GM21825 (cell line): ENCODE measurements around the gene KLHL24.
"Not testable (repeated sequence)": the region's sequence is repeated elsewhere in the genome, so short reads cannot be mapped to it uniquely, and the experiment has no call there.

Experiments used
- ATAC-seq: cut with Tn5 transposase; IDR thresholded peaks from one replicate; pipeline ENCODE4 v1.9.1; 2021; ENCODE audit warnings: mild to moderate bottlenecking, moderate library complexity; ENCODE audit not compliant: unreplicated experiment

The KLHL24 gene

GRCh38 chr3:183634707-183635106 is 716 bp upstream of the KLHL24 start:
- no peak for ATAC-seq

DNA sequence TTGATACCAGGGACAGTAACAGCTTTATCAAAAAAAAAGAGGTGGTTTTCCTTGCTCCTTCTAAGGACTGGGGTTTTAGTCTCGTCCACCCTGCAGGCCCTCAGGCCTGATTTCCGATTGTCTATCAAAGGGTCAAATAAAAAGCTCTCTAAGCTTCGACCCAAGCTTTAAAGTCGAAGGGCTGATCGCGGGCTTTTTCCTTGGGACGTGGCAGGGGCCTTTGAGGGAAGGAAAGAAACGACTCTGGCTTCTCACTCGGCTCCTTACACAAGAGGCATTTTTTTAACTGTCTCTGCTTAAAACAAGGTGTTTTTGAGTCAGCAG is 354 bp upstream of the KLHL24 start:
- no peak for ATAC-seq

GRCh38 chr3:183636221-183637105 is 1.0 kb downstream of the KLHL24 start:
- ATAC-seq = peak; percentile 83

DNA sequence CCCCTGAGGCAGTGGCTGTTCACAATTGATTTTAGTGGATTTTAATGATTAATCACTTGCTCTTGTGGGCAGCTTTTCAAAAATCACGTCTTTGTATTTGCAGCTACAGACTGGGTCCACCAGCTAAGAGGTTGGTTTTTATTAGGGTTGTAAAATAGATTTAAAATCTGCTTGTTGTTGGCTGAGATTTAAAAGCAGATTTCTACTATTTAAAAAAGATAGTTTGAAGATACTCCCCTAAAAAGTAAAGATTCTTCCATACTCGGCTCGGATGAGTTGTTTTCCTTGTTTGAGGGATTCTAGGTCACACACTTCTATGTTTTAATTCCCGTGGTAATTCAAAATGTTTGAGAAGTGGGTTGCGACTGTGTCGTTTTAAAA is 1.7 kb downstream of the KLHL24 start:
- no peak for ATAC-seq

DNA sequence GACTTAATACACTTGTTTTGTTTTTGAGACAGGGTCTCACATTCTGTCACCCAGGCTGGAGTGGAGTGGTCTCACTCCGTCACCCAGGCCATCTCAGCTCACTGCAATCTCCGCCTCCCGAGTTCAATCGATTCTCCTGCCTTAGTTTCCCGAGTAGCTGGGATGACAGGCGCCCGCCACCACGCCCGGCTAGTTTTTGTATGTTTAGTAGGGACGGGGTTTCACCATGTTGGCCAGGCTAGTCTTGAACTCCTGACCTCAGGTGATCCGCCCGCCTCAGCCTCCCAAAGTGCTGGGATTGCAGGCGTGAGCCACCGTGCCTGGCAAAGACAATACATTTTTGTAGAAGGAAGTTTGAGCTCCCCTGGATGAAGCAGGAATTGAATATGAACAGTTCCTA is 2.2 kb downstream of the KLHL24 start:
- ATAC-seq = not testable (repeated sequence)

- ATAC-seq = no peak
Measured at GRCh38 chr3:183638101-183638852, 2.9 kb downstream of the KLHL24 start.

- ATAC-seq = not testable (repeated sequence)
Measured at GRCh38 chr3:183640635-183641034, 5.2 kb downstream of the KLHL24 start.

DNA sequence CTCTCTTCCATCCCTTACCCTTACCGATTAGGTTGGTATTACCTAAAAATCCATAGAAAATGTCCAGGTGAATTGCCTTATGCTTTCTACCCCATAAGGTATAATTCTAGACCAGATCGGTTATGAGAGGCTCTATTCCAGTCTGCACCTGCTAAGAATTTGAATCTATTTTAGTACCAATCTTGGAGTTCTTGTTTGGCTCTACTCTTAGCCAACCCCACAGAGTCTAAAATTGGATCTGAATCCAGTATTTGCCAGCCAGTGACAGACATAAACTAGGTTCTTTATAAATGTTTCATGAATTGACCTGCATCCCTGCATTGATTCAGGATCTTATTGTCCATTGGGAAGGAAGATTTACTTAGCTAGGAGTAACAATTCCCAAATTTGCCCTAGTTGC is 6.5 kb downstream of the KLHL24 start:
- ATAC-seq = no peak

GRCh38 chr3:183644244-183644643 is 8.8 kb downstream of the KLHL24 start:
- no peak for ATAC-seq

- no peak for ATAC-seq
Measured at GRCh38 chr3:183645254-183645653, 9.8 kb downstream of the KLHL24 start.

DNA sequence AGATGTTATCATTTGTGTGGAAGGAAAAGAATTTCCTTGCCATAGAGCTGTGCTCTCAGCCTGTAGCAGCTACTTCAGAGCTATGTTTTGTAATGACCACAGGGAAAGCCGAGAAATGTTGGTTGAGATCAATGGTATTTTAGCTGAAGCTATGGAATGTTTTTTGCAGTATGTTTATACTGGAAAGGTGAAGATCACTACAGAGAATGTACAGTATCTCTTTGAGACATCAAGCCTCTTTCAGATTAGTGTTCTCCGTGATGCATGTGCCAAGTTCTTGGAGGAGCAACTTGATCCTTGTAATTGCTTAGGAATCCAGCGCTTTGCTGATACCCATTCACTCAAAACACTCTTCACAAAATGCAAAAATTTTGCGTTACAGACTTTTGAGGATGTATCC is 15.1 kb downstream of the KLHL24 start:
- no peak for ATAC-seq

DNA sequence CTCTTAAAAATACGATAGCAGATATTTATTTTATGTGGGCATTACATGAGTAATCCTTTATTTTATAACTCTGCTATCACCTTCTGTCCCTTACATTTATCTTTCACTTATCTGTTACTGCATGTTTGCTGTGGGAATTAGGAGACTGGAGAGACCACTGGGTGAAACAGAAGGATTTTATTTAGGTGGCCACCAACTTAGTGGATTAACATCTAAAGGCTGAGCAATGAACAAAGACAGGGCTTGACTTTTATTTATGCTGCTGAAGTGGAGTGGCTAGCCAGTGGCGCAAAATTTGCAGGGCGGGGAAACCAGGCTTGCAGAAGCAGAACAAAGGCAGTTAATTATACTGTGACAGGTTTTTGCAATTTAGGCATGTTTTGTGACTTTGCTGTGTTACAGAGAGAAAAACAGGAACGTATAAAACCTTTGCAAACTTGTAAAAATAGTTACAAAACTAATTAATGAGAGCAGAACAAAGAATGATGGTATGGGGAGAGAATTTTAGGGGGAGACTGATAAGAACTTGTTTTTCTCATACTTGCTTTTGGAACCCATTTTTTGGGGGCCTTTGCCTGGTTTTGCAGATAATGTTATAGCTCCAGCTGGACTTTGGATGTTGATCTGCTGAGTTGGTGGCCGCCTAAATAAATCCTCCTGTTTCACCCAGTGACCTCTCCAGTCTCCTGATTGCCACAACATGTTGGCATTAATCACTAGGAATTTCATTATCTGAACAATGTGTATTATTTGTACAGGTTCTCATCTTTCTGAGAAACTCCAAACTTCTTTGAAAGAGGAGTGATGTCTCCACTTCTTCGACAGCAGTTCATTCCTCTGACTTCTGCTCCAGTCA is 18.0 kb downstream of the KLHL24 start:
- ATAC-seq = no peak

DNA sequence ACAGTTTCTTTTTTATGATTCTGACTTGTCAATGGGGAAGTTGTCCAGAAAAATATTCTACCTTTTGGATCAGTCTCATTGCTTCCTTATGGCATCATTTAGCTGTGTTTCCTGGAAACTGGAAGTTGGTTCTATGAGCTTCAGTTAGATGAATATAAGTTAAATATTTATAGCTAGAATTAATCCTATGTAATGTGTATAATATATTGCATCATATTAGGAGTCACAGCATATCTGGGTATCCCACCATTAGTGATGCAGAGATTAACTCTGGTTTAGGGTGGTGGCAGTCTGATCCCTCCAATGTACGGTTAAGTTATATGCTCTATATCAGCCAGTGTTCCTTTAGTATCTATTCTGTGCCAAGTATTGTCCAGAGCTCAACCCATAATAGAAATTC is 19.3 kb downstream of the KLHL24 start:
- ATAC-seq = no peak

GRCh38 chr3:183662099-183662498 is 26.7 kb downstream of the KLHL24 start:
- no peak for ATAC-seq

DNA sequence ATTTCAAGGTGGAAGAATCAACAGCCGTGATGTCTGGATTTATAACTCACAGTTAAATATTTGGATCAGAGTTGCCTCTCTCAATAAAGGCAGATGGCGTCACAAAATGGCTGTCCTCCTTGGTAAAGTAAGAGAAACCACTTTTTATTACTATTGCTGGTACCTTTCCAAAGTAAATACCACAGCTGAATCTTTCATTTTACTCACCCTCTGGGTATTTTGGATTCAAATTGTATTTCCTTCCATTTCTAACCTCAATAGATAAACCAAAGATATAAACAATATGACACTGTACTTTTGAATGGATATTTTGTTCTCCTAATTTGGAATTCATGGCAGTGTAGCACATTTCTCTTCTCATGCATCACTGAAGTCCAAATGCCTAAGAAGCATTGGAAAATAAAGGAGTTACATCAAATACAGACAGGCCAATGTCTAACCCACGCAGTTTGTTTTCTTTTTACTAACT is 29.5 kb downstream of the KLHL24 start:
- ATAC-seq = no peak

DNA sequence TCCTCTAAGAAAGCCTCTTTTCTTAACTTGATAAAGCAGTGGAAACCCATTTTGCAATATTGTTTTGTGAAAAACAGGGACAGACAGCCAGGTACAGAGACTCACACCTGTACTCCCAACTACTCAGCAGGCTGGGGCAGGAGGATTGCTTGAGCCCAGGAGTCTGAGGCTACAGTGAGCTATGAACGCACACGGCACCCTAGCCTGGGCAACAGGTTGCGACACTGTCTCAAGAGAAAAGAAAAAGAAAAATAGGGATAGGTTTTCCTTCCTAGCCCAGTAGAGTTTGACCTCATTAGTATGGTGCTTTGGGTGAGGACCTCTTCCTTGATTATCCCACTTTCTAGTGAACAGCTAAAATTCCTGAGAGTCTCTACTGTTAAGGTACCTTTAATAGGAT is 44.6 kb downstream of the KLHL24 start:
- no peak for ATAC-seq

DNA sequence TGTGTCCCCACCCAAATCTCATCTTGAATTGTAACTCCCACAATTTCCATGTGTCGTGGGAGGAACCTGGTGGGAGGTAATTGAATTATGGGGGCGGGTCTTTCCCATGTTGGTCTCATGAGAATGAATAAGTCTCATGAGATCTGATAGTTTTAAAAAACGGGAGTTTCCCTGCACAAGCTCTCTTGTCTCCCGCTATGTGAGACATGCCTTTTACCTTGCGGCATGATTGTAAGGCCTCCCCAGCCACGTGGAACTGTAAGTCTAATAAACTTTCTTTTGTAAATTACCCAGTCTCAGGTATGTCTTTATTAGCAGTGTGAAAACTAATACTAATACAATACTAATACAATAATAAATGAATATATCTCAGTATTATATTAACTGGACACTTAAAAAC is 52.3 kb downstream of the KLHL24 start:
- no peak for ATAC-seq

DNA sequence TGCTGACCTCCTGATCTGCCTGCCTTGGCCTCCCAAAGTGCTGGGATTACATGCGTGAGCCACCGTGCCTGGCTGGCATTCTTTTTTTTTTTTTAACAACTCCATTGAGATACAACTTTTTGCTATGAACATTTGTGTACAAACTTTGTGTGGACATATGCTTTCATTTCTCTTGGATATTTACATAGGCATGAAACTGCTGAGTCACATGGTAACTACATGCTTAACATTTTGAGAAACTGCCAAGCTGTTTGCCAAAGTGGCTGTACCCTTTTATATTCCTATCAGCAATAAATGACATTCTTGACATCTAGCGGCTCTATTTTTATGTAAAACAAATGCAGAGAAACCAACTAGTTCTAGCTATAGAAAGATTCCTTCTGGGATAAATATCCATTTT is 53.5 kb downstream of the KLHL24 start:
- ATAC-seq = no peak

- not testable (repeated sequence) for ATAC-seq
Measured at GRCh38 chr3:183689621-183690020, 54.2 kb downstream of the KLHL24 start.

DNA sequence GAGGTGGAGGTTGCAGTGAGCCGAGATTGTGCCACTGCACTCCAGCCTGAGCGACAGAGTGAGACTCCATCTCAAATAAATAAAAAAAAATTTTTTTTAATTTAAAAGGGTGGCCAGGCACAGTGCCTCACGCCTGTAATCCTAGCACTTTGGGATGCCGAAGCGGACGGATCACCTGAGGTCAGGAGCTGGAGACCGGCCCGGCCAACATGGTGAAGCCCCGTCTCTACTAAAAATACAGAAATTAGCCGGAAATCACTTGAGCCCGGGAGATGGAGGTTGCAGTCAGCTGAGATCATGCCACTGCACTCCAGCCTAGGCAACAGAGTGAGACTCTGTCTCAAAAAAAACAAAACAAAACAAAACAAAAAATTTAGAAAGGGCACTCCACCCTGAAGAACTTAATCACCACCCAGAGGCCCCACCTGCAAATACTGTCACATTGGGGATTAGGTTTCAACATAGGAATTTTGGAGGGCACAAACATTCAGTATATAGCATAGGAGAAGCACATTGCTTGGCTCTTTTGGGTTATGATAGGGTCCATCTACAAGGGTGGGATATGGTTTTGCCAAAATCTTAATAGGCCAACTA is 55.1 kb downstream of the KLHL24 start:
- ATAC-seq = no peak

GRCh38 chr3:183692436-183692835 is 57.0 kb downstream of the KLHL24 start:
- ATAC-seq = no peak
